HG02610 (cell line): Measurements from ENCODE around the gene LRRC3B.
"Not testable (repeated sequence)": the region's sequence is repeated elsewhere in the genome, so short reads cannot be mapped to it uniquely, and the experiment has no call there.

ENCODE experiments used
- ATAC-seq: cut with Tn5 transposase; IDR thresholded peaks from one replicate; pipeline ENCODE4 v1.9.1; 2021; ENCODE audit warnings: mild to moderate bottlenecking, moderate library complexity; ENCODE audit not compliant: unreplicated experiment

Gene LRRC3B, protein sequence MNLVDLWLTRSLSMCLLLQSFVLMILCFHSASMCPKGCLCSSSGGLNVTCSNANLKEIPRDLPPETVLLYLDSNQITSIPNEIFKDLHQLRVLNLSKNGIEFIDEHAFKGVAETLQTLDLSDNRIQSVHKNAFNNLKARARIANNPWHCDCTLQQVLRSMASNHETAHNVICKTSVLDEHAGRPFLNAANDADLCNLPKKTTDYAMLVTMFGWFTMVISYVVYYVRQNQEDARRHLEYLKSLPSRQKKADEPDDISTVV

DNA sequence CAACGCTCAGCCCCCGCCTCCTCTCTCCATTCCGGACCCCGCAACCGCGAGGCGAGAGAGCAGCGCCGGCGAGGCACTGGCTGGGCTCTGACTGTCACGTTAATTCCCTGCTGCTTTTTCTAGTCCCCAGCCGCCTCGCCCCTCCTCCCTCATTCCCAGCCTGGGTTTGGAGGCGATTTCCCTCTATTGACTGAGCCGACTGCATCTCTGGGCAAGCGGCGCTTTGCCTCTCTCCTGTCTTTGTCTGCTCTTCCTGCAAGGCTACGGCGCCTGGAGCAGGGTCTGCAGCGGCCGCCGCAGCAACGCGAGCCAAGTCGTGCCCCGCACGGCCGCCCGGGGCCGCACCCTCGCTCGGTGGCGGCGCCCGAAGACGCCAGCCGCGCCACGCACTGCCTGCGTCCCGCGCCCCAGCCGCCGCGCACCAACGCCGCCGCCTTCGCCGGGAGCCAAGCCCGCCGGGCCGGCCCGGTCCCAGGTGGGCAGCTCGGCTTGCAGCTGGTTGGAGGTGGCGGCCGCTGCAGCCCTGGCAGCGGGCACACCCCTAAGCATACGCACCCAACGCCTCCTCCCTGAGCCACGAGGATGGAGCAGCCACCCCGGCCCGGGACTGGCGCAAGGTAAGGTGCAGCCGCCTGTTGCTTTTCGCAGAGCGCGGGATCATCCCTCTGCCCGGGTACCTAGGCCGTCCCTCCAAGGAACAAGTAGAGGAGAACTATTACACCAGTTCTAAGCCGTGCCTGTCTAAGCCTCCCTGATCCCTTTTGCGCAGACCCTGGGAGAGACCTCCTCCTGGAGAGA lies at the start of gene LRRC3B:
Gene LRRC3B, plus strand, starts transcription at position 152 of the 798 bp plus-strand sequence. CDS start 86,901 bp downstream, outside the sequence.
- ATAC-seq = no peak

DNA sequence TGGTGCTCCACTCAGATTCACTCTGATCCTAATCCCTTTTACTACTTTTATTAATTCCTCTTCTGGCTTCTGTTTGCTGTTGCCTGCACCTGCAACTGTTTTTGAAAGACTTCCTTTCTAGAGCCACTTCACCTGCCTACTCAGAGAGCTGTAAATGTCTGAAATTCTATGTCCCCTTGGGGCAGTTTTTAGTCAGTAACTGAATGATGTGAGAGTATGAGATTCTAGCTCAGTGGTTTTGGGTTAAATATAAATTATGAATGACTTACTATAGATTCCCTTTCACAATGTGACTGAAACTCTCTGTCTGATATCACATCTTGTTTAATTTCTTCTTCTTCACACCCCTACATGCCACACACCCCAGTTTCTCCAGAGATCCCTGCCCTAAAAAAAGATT lies 47.8 kb upstream of the LRRC3B start:
- no peak for ATAC-seq

DNA sequence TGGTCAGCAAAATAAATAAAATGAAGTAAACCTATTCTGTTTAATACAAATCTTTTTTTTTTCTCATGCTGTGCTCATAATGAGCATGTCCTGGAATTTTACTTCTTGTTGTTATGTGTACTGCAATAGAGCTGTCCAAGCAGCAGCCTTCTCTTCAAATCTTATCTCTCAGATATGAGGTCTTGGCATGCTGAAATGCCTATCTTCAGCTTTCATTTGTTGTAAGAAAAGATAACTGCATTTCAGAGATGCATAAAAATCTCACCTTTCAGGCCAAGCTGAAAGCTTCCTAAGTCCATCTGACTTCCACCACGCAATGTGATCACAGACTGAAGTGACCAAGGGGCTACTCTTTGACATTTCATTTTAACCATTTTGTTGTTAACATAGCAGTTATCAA lies 43.5 kb upstream of the LRRC3B start:
- ATAC-seq = no peak

DNA sequence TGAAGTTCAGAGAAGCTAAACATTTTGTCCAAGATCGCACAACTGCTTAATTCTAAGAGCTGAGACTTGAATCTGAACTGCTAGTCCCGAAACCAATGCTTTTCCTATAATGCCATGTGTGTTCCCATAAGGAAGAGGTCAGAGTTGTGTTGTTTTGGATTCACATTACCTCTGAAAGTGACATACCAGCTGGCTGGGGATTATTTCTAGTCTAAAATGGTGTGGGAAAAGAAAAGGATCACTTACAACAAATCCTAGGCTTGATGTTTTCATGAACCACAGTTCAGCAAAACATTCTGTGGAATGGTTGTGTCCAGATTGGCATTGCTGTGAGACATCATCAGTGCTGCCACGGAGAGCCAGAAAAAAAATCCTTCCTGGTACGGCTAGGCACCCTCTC lies 35.0 kb upstream of the LRRC3B start:
- no peak for ATAC-seq

DNA sequence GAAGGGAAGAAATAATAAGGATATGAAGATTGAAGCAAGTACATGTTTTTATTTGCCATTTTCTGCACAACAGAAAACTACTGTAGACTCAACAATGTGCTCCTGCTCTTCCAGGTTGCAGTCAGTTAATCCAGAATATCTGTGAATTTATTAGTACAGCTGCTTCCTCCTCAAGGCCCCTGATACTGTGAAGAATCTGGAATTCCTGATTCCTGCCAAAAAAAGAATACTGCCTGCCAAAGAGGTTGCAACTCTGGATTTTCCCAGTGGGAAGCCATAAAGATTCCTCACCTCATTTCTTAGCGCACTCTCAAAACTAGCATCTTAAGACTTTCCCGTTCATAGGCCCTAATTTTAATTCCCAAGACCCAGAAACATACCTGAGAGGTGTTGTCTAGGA lies 33.6 kb upstream of the LRRC3B start:
- ATAC-seq = no peak

DNA sequence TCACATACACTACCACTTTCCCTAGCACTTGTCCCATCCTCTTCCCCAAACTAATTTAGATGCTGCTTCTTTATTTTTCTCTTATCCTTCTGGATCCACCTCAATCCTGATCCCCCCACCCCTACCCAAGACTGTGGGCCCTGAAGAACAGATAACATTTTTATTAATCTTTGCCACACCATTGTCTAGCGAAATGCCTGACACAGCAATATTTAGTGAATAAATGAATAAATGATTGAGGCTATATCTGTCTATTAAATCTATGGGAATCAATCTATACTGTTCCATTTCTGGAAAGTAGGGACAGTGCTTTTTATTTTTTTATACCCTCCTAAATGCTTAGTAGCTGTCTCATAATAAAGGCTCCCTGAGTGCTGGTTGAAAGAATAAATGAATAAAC lies 32.9 kb upstream of the LRRC3B start:
- ATAC-seq = no peak

DNA sequence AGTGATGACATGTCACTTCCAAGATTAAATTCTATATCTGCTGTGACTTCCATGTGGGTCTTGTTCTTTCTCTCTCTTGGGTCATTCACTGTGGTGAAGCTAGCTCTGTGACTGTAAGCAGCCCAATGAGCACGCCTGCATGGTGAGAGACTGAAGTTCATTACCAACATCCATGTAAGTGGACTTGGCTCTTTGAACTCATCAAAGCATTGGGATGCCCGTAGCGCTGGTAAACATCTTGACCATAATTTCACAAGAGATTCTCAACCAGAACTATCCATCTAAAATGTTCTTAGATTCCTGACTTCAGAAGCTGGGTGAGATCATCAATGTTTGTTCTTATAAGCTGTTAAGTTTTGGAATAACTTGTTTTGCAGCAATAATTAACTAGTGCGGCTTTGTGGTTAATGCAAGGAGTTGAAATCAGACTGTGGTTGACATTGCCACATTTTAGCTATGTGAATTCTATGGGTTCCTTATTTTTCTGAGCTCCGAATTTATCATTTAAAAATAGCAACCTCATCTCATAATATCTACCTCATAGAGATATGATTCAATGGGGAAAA lies 31.6 kb upstream of the LRRC3B start:
- ATAC-seq = no peak

DNA sequence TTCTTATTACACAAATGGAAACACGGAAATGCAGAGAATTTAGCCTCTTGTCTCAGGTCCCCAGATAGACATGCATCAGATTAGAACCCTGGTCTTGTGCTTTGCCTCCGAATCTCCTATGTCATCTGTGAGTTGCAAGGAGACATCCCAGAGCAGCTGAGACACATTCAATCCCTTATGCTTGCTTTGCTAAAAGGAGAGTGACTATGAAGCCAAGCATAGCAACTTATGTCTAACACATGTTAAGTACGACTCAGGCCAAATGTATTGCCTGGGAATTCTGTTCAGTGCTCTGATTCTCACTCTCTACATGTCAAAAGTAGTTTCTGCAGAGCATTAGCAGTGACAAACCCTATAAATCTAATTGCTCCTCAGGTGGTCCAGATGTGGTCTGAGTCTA lies 30.6 kb upstream of the LRRC3B start:
- no peak for ATAC-seq

DNA sequence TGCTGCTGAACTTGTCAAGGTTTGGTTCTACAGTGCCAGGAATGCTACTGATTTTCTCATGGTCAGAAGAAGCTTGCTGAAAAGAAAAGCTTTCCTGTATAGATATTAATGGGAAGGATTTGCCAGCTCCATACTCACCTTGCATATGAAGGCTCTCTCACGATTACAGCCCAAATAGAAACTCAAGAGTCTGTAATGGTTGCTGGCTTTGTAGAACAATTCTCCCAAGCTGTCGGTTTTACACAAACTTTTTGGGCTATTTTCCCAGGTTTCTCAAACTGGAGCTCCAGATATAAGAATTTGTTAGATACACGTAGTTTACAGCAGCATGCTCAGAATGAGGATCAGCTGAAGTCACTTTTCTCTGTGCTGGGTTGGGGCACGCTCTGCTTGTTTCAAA lies 30.1 kb upstream of the LRRC3B start:
- no peak for ATAC-seq

DNA sequence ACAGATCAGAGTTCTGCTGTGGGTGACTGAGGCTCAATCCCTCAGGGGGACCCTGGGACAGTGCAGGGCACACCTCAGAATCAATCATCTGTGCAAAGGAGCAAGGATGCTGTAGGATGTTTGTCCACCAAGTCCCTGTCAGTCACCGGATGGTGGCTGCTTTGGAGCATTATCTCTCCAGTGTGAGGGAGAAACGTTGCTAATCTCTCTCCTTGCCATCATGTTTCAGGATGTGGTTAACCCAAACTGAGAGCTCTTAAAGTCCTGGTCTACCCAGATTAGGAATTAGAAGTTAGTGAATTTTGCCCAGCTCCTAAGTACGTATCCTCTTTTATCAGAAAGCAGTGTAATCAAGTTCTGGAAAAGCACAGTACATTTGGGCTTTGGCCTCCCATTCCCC lies 26.2 kb upstream of the LRRC3B start:
- no peak for ATAC-seq

DNA sequence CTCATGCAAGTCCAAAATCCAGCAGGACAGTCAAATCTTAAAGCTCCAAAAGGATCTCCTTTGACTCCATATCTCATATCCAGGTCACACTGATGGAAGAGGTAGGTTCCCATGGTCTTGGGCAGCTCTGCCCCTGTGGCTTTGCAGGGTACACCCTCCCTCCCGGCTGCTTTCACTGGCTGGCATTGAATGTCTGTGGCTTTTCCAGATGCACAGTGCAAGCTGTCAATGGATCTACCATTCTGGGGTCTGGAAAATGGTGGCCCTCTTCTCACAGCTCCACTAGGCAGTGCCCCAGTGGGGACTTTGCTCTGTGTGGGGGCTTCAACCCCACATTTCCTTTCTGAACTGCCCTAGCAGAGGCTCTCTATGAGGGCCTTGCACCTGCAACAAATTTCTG lies 19.3 kb upstream of the LRRC3B start:
- ATAC-seq = not testable (repeated sequence)

DNA sequence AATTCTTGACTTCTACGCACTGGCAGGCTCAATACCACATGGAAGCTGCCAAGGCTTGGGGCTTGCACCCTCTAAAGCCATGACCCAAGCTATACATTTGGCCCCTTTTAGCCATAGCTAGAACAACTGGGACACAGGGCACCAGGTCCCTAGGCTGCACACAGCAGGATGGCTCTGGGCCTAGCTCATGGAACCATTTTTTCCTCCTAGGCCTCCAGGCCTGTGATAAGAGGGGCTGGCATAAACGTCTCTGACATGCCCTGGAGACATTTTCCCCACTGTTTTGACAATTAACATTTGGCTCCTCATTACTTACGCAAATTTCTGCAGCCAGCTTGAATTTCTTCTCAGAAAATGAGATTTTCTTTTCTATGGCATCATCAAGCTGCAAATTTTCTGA lies 18.8 kb upstream of the LRRC3B start:
- ATAC-seq = not testable (repeated sequence)

DNA sequence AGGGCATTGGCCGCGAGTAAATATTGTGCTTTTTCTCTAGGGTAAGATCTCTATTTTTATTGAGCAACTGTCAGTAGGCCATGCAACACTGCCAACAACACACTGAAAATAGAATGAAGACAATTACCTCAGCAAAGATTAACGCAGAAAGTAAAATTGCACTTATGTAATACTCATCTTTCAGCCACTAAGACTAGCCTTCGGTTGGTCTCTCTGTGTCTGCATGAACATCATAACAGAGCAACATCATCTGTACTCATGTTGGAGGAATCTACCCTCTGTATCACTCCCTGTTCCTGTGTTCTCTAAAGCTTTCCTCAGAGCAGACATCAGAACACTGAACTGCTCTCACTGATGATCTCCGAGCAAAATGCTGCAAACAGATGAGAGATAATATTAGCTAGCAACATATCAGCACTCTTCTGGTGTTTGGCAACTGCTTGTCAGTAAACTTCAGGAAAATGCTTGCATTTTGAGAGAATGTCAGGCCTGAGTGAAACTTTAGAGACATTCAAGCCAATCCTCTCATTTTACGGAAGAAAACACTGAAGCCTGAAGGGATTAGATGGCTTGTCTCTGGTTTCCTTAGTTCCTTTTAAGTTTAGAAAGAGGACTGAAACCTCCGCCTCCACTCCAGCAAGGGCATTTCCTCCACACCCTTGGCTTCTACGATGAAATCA lies 8.4 kb upstream of the LRRC3B start:
- ATAC-seq = no peak

DNA sequence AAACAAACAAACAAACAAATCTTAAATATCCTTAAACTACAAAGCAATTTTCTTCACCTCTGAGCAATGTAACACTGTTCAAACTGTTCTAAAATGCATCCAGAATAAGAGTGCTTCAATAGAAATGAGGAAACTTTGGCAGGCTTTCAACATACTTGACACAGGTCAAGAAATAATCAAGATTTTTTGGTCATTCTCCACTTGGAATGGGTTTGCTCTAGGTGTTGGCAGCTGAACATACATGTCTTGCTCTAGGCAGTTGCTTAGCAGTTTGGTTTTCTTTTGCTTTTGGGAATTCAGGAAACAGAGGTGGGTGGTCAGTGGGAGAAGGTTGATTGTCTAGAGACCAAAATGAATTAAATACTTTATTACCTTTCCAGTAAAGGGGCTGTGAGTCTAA lies 1.4 kb upstream of the LRRC3B start:
- no peak for ATAC-seq

DNA sequence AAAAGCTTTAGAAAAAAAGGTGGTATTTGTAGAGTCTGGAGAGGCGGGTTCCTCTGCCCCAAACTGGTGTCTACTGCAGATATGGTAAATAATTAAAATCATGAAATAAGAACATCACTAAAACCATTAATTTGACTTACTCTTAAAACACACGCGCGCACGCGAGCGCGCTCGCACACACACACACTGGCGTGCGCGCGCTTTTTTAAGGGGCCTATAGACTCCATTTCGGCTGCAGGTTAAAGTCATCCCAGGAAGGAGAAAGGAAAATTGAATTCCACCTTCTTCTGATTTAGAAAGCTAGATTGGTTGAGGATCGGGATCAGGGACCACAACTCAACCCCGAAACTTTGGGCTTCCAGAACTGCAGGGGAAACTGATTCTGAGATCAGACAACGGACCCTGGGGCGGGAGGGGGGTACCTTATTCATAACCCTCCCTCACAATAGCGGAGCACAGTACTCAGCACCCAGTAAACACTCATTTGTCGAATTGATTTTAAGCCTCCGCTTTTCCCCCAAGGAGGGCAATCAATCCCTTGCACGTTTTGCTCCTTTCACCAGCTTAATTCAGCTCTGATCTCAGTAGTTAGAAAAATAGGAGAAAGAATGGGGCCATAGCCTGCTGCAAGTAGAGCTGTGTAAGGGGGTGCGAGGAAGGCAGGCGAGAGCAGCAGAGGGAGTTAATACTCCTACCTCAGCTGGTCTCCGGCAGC lies 509 bp upstream of the LRRC3B start:
- no peak for ATAC-seq

DNA sequence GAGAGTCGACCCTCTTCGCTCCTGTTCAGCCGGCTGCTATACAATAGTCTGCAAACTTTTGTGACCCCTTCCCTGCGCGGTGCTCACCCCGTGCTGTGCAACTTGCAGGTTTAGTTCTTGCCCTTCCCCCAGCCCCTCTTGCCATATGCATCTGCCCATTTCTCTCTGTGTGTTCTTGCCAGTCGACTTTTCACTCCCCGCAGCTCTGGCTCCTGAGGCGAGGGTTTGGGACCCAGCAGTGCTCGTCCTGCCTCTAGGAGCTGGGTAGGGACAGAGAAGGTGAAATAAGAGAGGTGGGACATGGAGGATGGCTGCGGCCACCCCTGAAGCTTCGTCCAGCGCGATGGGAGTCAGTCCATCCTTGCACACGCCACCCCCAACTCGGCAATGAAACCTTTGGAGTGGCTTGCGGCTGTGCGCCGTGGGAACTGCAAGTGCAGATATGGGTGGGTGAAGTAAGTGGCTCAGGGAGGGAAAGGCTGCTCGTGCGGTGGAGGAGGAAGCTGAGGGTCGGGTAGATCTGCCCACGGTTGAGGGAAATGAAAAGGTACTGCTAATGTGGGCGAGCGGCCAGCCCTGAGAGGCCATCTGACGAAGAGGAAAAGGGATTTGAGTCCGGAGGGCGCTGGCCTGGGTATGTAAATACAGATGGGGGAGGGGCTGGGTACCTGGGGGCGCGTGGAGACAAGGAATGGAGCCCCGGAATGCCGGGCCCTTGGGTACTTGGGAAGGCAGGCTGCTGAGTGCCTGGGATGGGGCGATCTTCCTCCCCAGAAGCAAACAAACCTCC lies 1.0 kb downstream of the LRRC3B start:
- no peak for ATAC-seq

DNA sequence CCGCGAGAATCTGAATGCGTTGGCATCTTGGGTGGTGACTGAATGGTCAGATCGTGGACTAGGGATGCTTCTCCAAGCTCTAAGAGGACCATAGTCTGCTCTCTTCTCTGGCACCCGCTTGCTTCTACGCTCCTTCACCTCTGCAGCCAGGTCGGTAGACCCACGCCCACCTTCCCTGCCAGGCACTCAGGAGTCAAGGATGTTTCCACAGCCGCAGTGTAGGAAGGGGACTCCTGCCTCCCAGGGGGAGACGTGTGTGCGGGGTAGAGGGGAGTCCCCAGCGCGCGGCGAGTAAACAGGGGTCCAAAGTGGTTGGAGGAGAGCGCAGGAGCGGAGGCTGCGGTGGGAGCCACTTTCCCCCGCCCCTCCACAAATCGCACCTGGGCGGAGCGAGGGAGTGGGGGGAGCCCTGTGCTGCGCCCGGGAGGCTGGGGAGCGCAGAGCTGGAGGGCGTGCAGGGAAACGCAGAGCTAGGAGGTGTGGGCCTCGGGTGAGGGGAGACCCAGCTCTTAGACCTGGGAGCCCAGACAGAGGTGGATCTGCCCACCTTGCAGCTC lies 1.7 kb downstream of the LRRC3B start:
- no peak for ATAC-seq

DNA sequence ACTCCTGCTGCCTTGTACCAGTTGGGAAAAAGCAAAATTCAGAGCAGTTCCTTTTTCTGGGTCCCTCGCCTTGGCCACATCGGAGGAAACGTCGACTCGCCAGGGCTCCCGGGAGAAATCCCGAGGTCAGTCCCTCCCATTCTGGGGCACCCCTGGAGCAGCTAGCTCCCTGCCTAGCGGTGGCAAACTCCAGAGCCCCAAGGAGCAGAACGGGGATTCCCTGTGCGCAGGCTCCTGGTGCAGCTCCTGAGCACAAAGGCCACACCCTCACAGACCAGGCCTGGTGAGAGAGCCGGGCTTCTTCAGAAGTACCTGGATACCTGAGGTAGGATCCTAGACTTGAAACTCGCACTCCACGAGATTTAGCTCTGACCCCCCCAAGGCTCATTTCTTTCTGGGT lies 2.6 kb downstream of the LRRC3B start:
- no peak for ATAC-seq

DNA sequence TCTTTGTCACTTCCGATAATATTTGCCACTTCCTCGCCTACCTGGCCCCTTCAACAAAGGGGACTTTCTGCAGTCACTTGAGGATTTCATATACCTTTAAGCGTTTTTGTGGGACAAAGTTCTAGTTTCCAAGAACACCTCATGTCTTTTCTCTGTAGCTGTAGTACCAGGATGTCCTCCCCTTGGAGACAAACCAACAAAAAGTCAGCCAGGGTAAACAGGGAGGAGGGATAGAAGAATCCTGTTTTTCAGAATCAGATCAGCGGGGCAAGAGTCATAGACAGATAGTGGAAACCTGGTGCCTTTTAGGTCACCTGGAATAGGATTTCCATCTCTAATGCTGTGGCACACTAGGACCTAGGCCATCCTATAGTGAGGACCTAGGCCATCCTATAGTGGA lies 4.5 kb downstream of the LRRC3B start:
- ATAC-seq = no peak

DNA sequence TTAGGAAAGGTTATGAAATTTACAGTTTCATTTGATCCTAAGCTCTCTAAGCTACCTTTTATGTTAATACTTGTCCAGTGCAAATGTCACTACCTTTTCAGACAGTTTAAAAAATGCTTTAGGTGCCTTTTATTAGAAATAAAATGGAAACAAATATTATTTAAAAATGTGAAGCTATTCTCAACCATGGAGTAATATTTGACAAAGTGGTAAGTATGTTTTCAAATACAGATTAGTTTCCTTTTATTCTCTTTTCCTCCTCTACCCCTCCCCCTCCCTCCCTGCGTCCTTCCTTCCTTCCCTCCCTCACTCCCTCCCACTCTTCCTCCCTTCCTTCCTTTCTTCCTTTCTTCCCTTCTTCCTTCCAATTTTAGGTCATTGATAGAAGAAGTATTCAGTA lies 6.3 kb downstream of the LRRC3B start:
- ATAC-seq = no peak
